Muscle of leg (tissue), 11 donors: ENCODE data around the gene CAPN11. TPM values are rescaled to one million over a fixed set of nuclear protein-coding genes. Genes with fewer than 3 reads are reported as not detected.
A peak's percentile ranks its signal among the peaks of the same experiment; 100 is the strongest.
"Not testable (repeated sequence)": the region's sequence is repeated elsewhere in the genome, so short reads cannot be mapped to it uniquely, and the experiment has no call there.

ENCODE experiments used
- DNase-seq: peaks from one replicate; pipeline ENCODE4 v3.0.0; 2013
- H3K27ac ChIP-seq: one replicate; pipeline ENCODE4 v1.5.1; 2013; ENCODE audit warnings: mild to moderate bottlenecking, low read length, control low read depth
- H3K27me3 ChIP-seq: one replicate; pipeline ENCODE4 v1.6.1; 2013; ENCODE audit warnings: low read length; ENCODE audit not compliant: control insufficient read depth, insufficient read depth
- H3K36me3 ChIP-seq: one replicate; pipeline ENCODE4 v1.6.1; 2013; ENCODE audit warnings: low read length; ENCODE audit not compliant: control insufficient read depth, insufficient read depth
- H3K4me1 ChIP-seq: one replicate; pipeline ENCODE4 v1.6.1; 2013; ENCODE audit warnings: low read length; ENCODE audit not compliant: control insufficient read depth, insufficient read depth
- H3K4me3 ChIP-seq: one replicate; pipeline ENCODE4 v1.5.1; 2013; ENCODE audit warnings: low read length, control low read depth
- H3K9me3 ChIP-seq: replicated peaks from 2 replicates; pipeline ENCODE4 v1.6.1; 2013; ENCODE audit warnings: low read depth, low read length; ENCODE audit not compliant: control insufficient read depth
- WGBS: methylation state at CpG from one replicate; pipeline ENCODE4 v1.1.5; 2013; ENCODE audit warnings: missing lambda C conversion rate; ENCODE audit not compliant: insufficient coverage; 5-methylcytosine and 5-hydroxymethylcytosine counted together
- polyA plus RNA-seq, 8 donors: library from polyadenylated mRNA; unstranded; fragments of 120-200 nt; gene quantifications; one replicate each; pipeline versions ENCODE4 v1.2.1 to v1.2.3, GENCODE V29; 2013; ENCODE audit warnings: inconsistent platforms in 1 of 8, low replicate concordance in 1 of 8; ENCODE audit not compliant: insufficient read length in 8 of 8, insufficient read depth in 1 of 8
- total RNA-seq: library from RNA; stranded (reverse); fragments of 120-200 nt; gene quantifications from one replicate; pipeline ENCODE4 v1.2.4, GENCODE V29; 2013

Gene CAPN11
- total and polyA plus RNA-seq, 9 donors, result 0.13 to 0.54 (median 0.28) TPM

- H3K27ac ChIP-seq, result no peak overlapping the region
- H3K4me1 ChIP-seq, result peaks cover 2% of the 10 kb centered on the region
- DNase-seq, result no peak
- WGBS, result 92% methylated on average over 5 of the region's 8 CpGs
- no peaks in the 10 kb centered on the region for H3K36me3 ChIP-seq
- H3K9me3 ChIP-seq, result no peaks in the 10 kb centered on the region
- H3K4me3 ChIP-seq, result no peak overlapping the region
- no peaks in the 10 kb centered on the region for H3K27me3 ChIP-seq
Observed at GRCh38 chr6:44193307-44193910, 34.8 kb downstream of the CAPN11 start.

DNA sequence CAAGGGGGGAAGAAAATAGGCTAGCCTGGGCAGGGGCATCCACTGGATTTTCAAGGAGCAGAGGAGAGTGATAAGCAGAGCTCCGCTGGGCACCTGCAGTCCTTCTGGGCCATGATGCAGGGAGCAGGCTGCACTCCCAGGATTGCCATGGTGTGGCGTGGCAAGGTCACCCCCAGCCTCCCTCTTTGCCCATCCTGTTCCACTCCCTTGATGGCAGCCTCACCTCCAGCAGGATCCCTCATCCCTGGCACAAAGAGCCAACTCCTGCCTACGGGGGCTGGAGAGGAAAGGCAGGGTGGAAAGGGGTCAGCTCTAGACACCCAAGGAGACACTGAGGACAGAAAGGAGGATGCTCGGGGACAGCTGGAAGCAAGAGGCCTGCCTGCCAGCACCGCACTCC lies 35.7 kb downstream of the CAPN11 start:
- WGBS, result 67% methylated on average over 3 of the region's 5 CpGs
- H3K27me3 ChIP-seq, result no peaks in the 10 kb centered on the region
- no peak overlapping the region for H3K4me3 ChIP-seq
- DNase-seq, result no peak
- peaks cover 2% of the 10 kb centered on the region for H3K4me1 ChIP-seq
- no peak overlapping the region for H3K27ac ChIP-seq
- H3K9me3 ChIP-seq, result no peaks in the 10 kb centered on the region
- no peaks in the 10 kb centered on the region for H3K36me3 ChIP-seq

- not testable (repeated sequence) for H3K9me3 ChIP-seq, DNase-seq, H3K36me3 ChIP-seq, H3K4me3 ChIP-seq, H3K27ac ChIP-seq, H3K27me3 ChIP-seq
- 86% methylated on average over 8 of the region's 11 CpGs for WGBS
- H3K4me1 ChIP-seq, result peaks cover 11% of the 10 kb centered on the region
Observed at GRCh38 chr6:44196351-44196750, 37.7 kb downstream of the CAPN11 start.

GRCh38 chr6:44198684-44199083 lies 40.1 kb downstream of the CAPN11 start:
- Histone ChIP-seq H3K27me3 (no peaks in the 10 kb centered on the region), H3K27ac (no peak overlapping the region), H3K4me1 (peaks cover 30% of the 10 kb centered on the region), H3K36me3 (no peaks in the 10 kb centered on the region), H3K9me3 (no peaks in the 10 kb centered on the region), H3K4me3 (no peak overlapping the region)
- no peak for DNase-seq
- no CpG with 5 or more reads among the region's 3 CpGs for WGBS

DNA sequence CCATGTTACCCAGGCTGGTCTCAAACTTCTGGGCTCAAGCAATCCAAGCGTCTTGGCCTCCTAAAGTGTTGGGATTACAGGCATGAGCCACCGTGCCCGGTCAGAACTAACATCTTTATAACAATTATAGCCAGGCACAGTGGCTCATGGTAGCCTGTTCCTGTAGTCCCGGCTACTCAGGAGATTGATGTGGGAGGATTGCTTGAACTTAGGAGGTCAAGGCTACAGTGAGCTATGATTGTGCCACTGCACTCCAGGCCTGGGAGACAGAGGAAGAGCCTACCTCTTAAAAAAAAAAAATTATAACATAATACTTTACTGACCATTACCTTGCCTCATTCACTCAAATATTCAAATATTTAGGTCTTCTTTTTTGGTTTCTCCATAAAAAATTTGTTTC lies 41.3 kb downstream of the CAPN11 start:
- WGBS, result no CpG with 5 or more reads among the region's 4 CpGs
- no peak for DNase-seq
- no peak overlapping the region for H3K27ac ChIP-seq
- H3K9me3 ChIP-seq, result no peaks in the 10 kb centered on the region
- peaks cover 30% of the 10 kb centered on the region for H3K4me1 ChIP-seq
- no peaks in the 10 kb centered on the region for H3K27me3 ChIP-seq
- no peaks in the 10 kb centered on the region for H3K36me3 ChIP-seq
- no peak overlapping the region for H3K4me3 ChIP-seq

DNA sequence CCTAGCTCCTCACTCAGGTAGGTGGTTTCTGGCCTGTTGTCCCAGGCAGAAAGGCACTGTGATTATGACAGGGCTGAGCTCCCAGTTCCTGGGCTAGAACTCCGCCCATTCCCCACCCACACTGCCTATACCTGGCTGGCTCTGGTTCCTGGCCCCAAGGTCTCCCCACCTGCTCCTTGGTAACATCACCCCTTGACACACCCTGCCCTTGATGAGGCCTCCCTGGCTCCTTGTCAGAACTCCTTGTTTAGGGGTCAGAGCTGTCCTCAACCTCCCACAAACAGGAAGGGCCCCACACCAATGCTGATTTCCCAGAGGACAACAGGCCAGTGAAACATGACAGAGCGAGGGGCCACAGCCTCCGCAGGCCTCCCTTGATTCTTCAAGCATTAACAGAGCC lies 42.6 kb downstream of the CAPN11 start:
- no peaks in the 10 kb centered on the region for H3K9me3 ChIP-seq
- no peaks in the 10 kb centered on the region for H3K36me3 ChIP-seq
- no peaks in the 10 kb centered on the region for H3K27me3 ChIP-seq
- peak overlapping the region; percentile 63 for H3K27ac ChIP-seq
- no peak overlapping the region for H3K4me3 ChIP-seq
- peaks cover 30% of the 10 kb centered on the region for H3K4me1 ChIP-seq
- DNase-seq, result no peak
- WGBS, result 73% methylated on average over 3 of the region's 3 CpGs

- peak; percentile 54 for DNase-seq
- peak overlapping the region; percentile 63 for H3K27ac ChIP-seq
- 65% methylated on average over 6 of the region's 11 CpGs for WGBS
Observed at GRCh38 chr6:44201638-44202303, 43.2 kb downstream of the CAPN11 start.

GRCh38 chr6:44202332-44202971 lies 43.8 kb downstream of the CAPN11 start:
- Histone ChIP-seq H3K27me3 (no peaks in the 10 kb centered on the region), H3K36me3 (no peaks in the 10 kb centered on the region), H3K9me3 (no peaks in the 10 kb centered on the region), H3K27ac (peak overlapping the region; percentile 63), H3K4me3 (no peak overlapping the region), H3K4me1 (peaks cover 30% of the 10 kb centered on the region)
- no peak for DNase-seq
- WGBS, result 77% methylated on average over 4 of the region's 4 CpGs

More at GRCh38 chr6:44201638-44202303, 43.2 kb downstream of the CAPN11 start:
- Histone ChIP-seq H3K36me3 (no peaks in the 10 kb centered on the region), H3K4me1 (peaks cover 30% of the 10 kb centered on the region), H3K4me3 (no peak overlapping the region), H3K27me3 (no peaks in the 10 kb centered on the region), H3K9me3 (no peaks in the 10 kb centered on the region)

DNA sequence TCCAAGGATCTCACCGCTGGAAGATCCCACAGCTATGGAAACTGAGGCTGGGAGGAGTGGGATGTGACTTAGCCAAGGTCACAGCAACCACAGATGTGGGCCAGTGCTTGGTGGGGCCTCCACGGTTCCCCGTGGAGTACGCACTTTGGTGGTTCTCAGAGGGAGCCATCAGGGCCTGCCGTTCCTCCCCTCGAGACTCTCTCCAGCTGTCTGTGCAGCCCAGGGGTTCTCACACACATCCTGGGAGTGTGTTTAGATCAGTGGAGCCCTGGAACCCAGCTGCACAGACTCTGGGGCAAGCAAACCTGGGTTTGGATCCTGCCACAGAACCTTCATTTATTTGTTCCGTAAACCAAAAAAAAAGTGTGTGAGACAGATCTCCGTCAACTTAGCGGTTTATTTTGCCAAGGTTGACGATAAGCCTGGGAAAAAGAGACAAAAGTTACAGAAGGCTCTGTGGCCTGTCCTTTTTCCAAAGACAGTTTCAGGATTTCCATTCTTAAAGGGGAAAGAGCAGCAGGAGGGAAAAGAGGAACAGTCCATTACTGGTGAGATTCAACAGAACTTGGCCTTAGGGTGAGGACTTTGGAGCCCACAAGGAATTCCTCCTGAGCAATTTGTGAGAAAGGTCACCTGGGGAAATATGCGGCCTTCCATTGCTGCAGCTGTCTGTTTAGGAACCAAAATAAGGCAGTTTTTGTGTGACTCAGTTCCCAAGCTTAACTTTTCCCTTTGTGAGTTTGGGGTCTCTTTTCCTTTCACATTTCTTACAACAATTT lies 44.5 kb downstream of the CAPN11 start:
- H3K4me3 ChIP-seq, result no peak overlapping the region
- H3K27ac ChIP-seq, result peak overlapping the region; percentile 63
- WGBS, result 63% methylated on average over 8 of the region's 11 CpGs
- H3K27me3 ChIP-seq, result no peaks in the 10 kb centered on the region
- H3K9me3 ChIP-seq, result no peaks in the 10 kb centered on the region
- peaks cover 30% of the 10 kb centered on the region for H3K4me1 ChIP-seq
- no peaks in the 10 kb centered on the region for H3K36me3 ChIP-seq
- DNase-seq, result no peak

DNA sequence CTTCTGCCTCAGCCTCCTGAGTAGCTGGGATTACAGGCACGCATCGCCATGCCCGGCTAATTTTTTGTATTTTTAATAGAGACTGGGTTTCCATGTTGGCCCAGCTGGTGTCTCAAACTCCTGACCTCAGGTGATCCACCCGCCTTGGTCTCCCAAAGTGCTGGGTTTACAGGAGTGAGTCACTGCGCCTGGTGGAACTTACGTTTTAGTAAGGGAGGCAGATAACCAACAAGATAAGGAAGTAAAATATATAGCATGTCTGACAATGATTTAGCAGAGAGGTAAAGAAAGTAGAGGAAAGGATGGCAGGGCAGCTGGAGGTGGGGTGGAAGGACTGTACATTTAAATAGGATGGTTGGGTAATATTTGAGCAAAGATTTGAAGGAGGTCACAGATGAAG lies 45.3 kb downstream of the CAPN11 start:
- Histone ChIP-seq H3K9me3 (no peaks in the 10 kb centered on the region), H3K36me3 (no peaks in the 10 kb centered on the region), H3K4me1 (peaks cover 34% of the 10 kb centered on the region), H3K4me3 (no peak overlapping the region), H3K27me3 (no peaks in the 10 kb centered on the region), H3K27ac (no peak overlapping the region)
- DNase-seq, result no peak
- 89% methylated on average over 5 of the region's 6 CpGs for WGBS
